ENCODE data around the gene C1orf226. TPM values are rescaled to one million over a fixed set of nuclear protein-coding genes. Genes with fewer than 3 reads are reported as not detected.
A peak's percentile ranks its signal among the peaks of the same experiment; 100 is the strongest.

The C1orf226 gene
- total and polyA plus RNA-seq, 9 of the 15 experiments (the other 6 are each of a cell fraction or from before 2014, with no cell fraction given) = 0.10 to 1.4 (median 0.47) TPM

DNA sequence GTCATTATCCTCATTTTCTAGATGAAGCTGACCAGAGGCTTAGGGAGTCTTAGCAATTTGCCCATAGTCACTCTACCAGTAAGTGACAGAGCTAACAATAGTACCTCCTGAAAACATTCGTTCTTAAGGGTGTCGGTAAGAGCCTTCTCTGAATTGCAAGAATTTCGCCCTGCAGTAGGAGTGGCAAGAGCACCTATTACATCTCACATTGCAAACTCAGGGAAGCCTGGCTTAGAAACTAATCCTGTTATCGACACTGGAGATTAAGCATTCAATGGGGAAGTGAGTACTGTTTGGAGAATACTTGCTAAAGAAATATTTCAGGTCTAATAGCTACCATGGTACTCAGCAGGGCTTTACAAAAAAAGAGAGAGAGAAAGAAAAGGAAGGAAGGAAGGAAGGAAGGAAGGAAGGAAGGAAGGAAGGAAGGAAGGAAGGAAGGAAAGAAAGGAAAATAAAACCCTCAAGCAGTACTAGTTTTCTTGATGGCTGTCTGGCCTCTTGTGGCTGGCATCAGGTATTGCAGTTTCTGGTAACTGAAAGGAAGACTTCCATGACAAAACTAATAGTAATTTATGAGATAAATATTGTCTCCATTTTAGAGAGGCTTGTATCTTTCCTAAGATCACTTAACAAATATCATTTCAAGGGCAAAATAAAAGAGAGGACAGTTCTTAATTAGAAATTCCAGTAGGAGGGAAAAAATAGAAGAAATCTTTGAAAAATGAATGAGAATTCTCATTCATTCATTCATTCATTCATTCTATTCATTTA, 10.4 kb downstream of the C1orf226 start (continued):
- TF ChIP-seq SRF (CRISPR knock-in tag; IDR thresholded peaks at IDR 0.05) (no peak), SREBF1 (IDR thresholded peaks at IDR 0.05; ENCODE audit: borderline replicate concordance, low read depth, low read length) (no peak), ZNF830 (CRISPR knock-in tag; IDR thresholded peaks at IDR 0.05) (no peak), CBX2 (IDR thresholded peaks at IDR 0.05; ENCODE audit: insufficient read depth, low read length, poor library complexity, severe bottlenecking) (no peak), TRIM24 (IDR thresholded peaks at IDR 0.05) (peak in 1 of 2 experiments; percentile 51; a peak in 1 of 4 replicates), SREBF2 (CRISPR knock-in tag; IDR thresholded peaks at IDR 0.05) (no peak), LCOR (CRISPR knock-in tag; IDR thresholded peaks at IDR 0.05) (peak; percentile 54; the same call in 1 of the 2 replicates), MAFG (tag; conservative IDR thresholded peaks at IDR 0.05) (no peak), PHF21A (IDR thresholded peaks at IDR 0.05; ENCODE audit: borderline replicate concordance, low read depth) (no peak), EGR1 (conservative IDR thresholded peaks at IDR 0.05) (no peak), DPF2 (IDR thresholded peaks at IDR 0.05) (peak; percentile 90), ZBTB1 (CRISPR knock-in tag; IDR thresholded peaks at IDR 0.05; ENCODE audit: borderline replicate concordance, low read depth) (no peak), ZNF436 (CRISPR knock-in tag; IDR thresholded peaks at IDR 0.05) (no peak), RBM14 (IDR thresholded peaks at IDR 0.05; ENCODE audit: borderline replicate concordance, insufficient read depth, low read depth, low read length) (no peak), MAFK (IDR thresholded peaks at IDR 0.05; ENCODE audit: low read length) (0 out of 2 replicates have a peak, but pooled peaks have one; percentile 23)
- TF ChIP-seq, protein P1, sequence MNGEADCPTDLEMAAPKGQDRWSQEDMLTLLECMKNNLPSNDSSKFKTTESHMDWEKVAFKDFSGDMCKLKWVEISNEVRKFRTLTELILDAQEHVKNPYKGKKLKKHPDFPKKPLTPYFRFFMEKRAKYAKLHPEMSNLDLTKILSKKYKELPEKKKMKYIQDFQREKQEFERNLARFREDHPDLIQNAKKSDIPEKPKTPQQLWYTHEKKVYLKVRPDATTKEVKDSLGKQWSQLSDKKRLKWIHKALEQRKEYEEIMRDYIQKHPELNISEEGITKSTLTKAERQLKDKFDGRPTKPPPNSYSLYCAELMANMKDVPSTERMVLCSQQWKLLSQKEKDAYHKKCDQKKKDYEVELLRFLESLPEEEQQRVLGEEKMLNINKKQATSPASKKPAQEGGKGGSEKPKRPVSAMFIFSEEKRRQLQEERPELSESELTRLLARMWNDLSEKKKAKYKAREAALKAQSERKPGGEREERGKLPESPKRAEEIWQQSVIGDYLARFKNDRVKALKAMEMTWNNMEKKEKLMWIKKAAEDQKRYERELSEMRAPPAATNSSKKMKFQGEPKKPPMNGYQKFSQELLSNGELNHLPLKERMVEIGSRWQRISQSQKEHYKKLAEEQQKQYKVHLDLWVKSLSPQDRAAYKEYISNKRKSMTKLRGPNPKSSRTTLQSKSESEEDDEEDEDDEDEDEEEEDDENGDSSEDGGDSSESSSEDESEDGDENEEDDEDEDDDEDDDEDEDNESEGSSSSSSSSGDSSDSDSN (IDR thresholded peaks at IDR 0.05; ENCODE audit: borderline replicate concordance in 1 of 2, low read depth in 2 of 2, low read length in 2 of 2) = no peak
- TF ChIP-seq, protein P2, sequence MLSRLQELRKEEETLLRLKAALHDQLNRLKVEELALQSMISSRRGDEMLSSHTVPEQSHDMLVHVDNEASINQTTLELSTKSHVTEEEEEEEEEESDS (CRISPR knock-in tag; IDR thresholded peaks at IDR 0.05) = no peak
- TF ChIP-seq, protein P3, sequence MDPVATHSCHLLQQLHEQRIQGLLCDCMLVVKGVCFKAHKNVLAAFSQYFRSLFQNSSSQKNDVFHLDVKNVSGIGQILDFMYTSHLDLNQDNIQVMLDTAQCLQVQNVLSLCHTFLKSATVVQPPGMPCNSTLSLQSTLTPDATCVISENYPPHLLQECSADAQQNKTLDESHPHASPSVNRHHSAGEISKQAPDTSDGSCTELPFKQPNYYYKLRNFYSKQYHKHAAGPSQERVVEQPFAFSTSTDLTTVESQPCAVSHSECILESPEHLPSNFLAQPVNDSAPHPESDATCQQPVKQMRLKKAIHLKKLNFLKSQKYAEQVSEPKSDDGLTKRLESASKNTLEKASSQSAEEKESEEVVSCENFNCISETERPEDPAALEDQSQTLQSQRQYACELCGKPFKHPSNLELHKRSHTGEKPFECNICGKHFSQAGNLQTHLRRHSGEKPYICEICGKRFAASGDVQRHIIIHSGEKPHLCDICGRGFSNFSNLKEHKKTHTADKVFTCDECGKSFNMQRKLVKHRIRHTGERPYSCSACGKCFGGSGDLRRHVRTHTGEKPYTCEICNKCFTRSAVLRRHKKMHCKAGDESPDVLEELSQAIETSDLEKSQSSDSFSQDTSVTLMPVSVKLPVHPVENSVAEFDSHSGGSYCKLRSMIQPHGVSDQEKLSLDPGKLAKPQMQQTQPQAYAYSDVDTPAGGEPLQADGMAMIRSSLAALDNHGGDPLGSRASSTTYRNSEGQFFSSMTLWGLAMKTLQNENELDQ (CRISPR knock-in tag; IDR thresholded peaks at IDR 0.05; ENCODE audit: borderline replicate concordance) = no peak
- TF ChIP-seq, protein P4, sequence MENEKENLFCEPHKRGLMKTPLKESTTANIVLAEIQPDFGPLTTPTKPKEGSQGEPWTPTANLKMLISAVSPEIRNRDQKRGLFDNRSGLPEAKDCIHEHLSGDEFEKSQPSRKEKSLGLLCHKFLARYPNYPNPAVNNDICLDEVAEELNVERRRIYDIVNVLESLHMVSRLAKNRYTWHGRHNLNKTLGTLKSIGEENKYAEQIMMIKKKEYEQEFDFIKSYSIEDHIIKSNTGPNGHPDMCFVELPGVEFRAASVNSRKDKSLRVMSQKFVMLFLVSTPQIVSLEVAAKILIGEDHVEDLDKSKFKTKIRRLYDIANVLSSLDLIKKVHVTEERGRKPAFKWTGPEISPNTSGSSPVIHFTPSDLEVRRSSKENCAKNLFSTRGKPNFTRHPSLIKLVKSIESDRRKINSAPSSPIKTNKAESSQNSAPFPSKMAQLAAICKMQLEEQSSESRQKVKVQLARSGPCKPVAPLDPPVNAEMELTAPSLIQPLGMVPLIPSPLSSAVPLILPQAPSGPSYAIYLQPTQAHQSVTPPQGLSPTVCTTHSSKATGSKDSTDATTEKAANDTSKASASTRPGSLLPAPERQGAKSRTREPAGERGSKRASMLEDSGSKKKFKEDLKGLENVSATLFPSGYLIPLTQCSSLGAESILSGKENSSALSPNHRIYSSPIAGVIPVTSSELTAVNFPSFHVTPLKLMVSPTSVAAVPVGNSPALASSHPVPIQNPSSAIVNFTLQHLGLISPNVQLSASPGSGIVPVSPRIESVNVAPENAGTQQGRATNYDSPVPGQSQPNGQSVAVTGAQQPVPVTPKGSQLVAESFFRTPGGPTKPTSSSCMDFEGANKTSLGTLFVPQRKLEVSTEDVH (IDR thresholded peaks at IDR 0.05; ENCODE audit: low read depth, partially characterized antibody) = peak; percentile 22
